K562 (cell line): ENCODE measurements around the gene CCDC85C. TPM values are rescaled to one million over a fixed set of nuclear protein-coding genes. Genes with fewer than 3 reads are reported as not detected.

Experiments used
- ATF1 ChIP-seq, 2 experiments: fragments of 450-650 bp in 1 of 2; IDR thresholded peaks; 2 replicates each; pipeline ENCODE4 v1.6.1; 2016; ENCODE audit warnings: missing compliant biosample characterization in 1 of 2, missing genetic modification characterization in 1 of 2
- DPF2 ChIP-seq: fragments of 450-650 bp; IDR thresholded peaks from 2 replicates; pipeline ENCODE4 v1.6.1; 2016
- E2F8 ChIP-seq: fragments of 450-650 bp; IDR thresholded peaks from 2 replicates; pipeline ENCODE4 v1.7.1; 2018; ENCODE audit warnings: mild to moderate bottlenecking, low read depth; ENCODE audit not compliant: partially characterized antibody
- GATA2 ChIP-seq: sonication (generic); formaldehyde crosslinking; IDR thresholded peaks from 2 replicates; pipeline ENCODE4 v1.4.0; 2020; ENCODE audit warnings: mild to moderate bottlenecking, missing genetic modification reagents
- HBP1 ChIP-seq: fragments of 450-650 bp; formaldehyde crosslinking; IDR thresholded peaks from 2 replicates; pipeline ENCODE4 v1.4.0; 2022; ENCODE audit warnings: missing genetic modification characterization
- KDM2B ChIP-seq: fragments of 250-450 bp; sonication (Bioruptor Pico); IDR thresholded peaks from 2 replicates; pipeline ENCODE4 v1.8.0; 2021; ENCODE audit warnings: mild to moderate bottlenecking, moderate library complexity
- KDM5B ChIP-seq: fragments of 200-600 bp; sonication (generic); IDR thresholded peaks from 2 replicates; pipeline ENCODE4 v1.6.1; 2012; ENCODE audit warnings: low read depth, mild to moderate bottlenecking, moderate library complexity, low read length, control low read depth, inconsistent platforms; ENCODE audit not compliant: insufficient replicate concordance
- LARP7 ChIP-seq: fragments of 450-650 bp; IDR thresholded peaks from 2 replicates; pipeline ENCODE4 v1.6.1; 2016
- MCM2 ChIP-seq: fragments of 450-650 bp; IDR thresholded peaks from 2 replicates; pipeline ENCODE4 v1.6.1; 2017; ENCODE audit warnings: low read depth, mild to moderate bottlenecking
- NBN ChIP-seq: fragments of 450-650 bp; IDR thresholded peaks from 2 replicates; pipeline ENCODE4 v1.6.1; 2016; ENCODE audit warnings: low read depth, mild to moderate bottlenecking
- NCOA2 ChIP-seq, 2 experiments: fragments of 450-650 bp; IDR thresholded peaks; 2 replicates each; pipeline ENCODE4 v1.6.1; 2018; ENCODE audit warnings: mild to moderate bottlenecking in 2 of 2, moderate library complexity in 1 of 2; ENCODE audit not compliant: partially characterized antibody in 2 of 2
- NFE2L1 ChIP-seq: fragments of 450-650 bp; IDR thresholded peaks from 2 replicates; pipeline ENCODE4 v1.6.1; 2016; ENCODE audit warnings: missing genetic modification characterization, low read depth, mild to moderate bottlenecking, missing compliant biosample characterization, moderate library complexity, borderline replicate concordance
- NR0B1 ChIP-seq: fragments of 450-650 bp; IDR thresholded peaks from one replicate; pipeline ENCODE4 v1.6.1; 2018; ENCODE audit warnings: mild to moderate bottlenecking, moderate library complexity; ENCODE audit not compliant: partially characterized antibody
- POLR2AphosphoS5 ChIP-seq: IDR thresholded peaks from 2 replicates; pipeline ENCODE4 v1.6.1; 2011; ENCODE audit warnings: mild to moderate bottlenecking, low read depth, low read length, moderate library complexity; ENCODE audit not compliant: control insufficient read depth, insufficient read depth
- POLR2G ChIP-seq: fragments of 200-400 bp; formaldehyde crosslinking; IDR thresholded peaks from 2 replicates; pipeline ENCODE4 v1.6.1; 2017; ENCODE audit warnings: low read depth, mild to moderate bottlenecking, antibody characterized with exemption, low read length, moderate library complexity
- POLR3A ChIP-seq: IDR thresholded peaks from 2 replicates; pipeline ENCODE4 v1.6.1; 2011; ENCODE audit warnings: borderline replicate concordance, mild to moderate bottlenecking, moderate library complexity; ENCODE audit not compliant: insufficient read length, insufficient read depth; ENCODE audit errors: extremely low read depth
- PTBP1 ChIP-seq: fragments of 200-400 bp; formaldehyde crosslinking; IDR thresholded peaks from 2 replicates; pipeline ENCODE4 v1.6.1; 2017; ENCODE audit warnings: low read depth, low read length
- RCOR1 ChIP-seq, 2 experiments: IDR thresholded peaks; 2 replicates each; pipeline ENCODE4 v1.6.1; 2012; ENCODE audit warnings: low read depth in 2 of 2, low read length in 2 of 2, borderline replicate concordance in 1 of 2, improper control_type of control experiment in 1 of 2
- TEAD2 ChIP-seq: fragments of 450-650 bp; IDR thresholded peaks from 2 replicates; pipeline ENCODE4 v1.6.1; 2016; ENCODE audit warnings: missing genetic modification characterization, control low read depth, missing compliant biosample characterization
- TFAM ChIP-seq: fragments of 250-450 bp; sonication (Bioruptor Pico); conservative IDR thresholded peaks from 2 replicates; pipeline ENCODE4 v1.5.0; 2021; ENCODE audit warnings: mild to moderate bottlenecking, moderate library complexity
- TGIF2 ChIP-seq: sonication (generic); formaldehyde crosslinking; IDR thresholded peaks from 2 replicates; pipeline ENCODE4 v1.8.1; 2022; ENCODE audit warnings: mild to moderate bottlenecking, missing genetic modification reagents, moderate library complexity
- ZBTB7A ChIP-seq: IDR thresholded peaks from 2 replicates; pipeline ENCODE4 v1.6.1; 2011; ENCODE audit warnings: low read depth, mild to moderate bottlenecking, low read length, moderate library complexity, borderline replicate concordance; ENCODE audit not compliant: control insufficient read depth
- ZNF347 ChIP-seq: fragments of 450-650 bp; formaldehyde crosslinking; IDR thresholded peaks from 2 replicates; pipeline ENCODE4 v1.4.0; 2020; ENCODE audit warnings: low read depth, mild to moderate bottlenecking, moderate library complexity
- ZNF699 ChIP-seq: fragments of 250-450 bp; sonication (Bioruptor Pico); IDR thresholded peaks from 2 replicates; pipeline ENCODE4 v1.8.0; 2021; ENCODE audit warnings: mild to moderate bottlenecking, moderate library complexity; ENCODE audit not compliant: insufficient replicate concordance
- ZZZ3 ChIP-seq: fragments of 450-650 bp; IDR thresholded peaks from 2 replicates; pipeline ENCODE4 v1.6.1; 2016; ENCODE audit warnings: antibody characterized with exemption, mild to moderate bottlenecking, moderate library complexity
- polyA plus RNA-seq, 8 experiments: library from polyadenylated mRNA; depleted of rRNA in 4 of 8; stranded (reverse) in 5 of 8; unstranded in 3 of 8; fragments of >200 nt; fragmentation: Nextera tagmentation in 2 of 8; fragmentation: Illumina TruSeq in 1 of 8; extraction: Ambion mirVana in 2 of 8; extraction: Trizol in 1 of 8; gene quantifications; 2 replicates each; pipeline versions ENCODE4 v1.2.1 to v1.2.3, GENCODE V29; 2011 to 2014; ENCODE audit warnings: inconsistent platforms in 1 of 8, missing spikeins in 1 of 8
- total RNA-seq, 7 experiments: library from RNA; depleted of rRNA in 6 of 7; stranded (reverse); fragments of >200 nt in 6 of 7; fragmentation: Illumina TruSeq in 2 of 7; extraction: Trizol in 2 of 7; gene quantifications; 2 replicates each; pipeline versions ENCODE4 v1.2.1 to v1.2.3, GENCODE V29; 2011 to 2021; ENCODE audit warnings: low replicate concordance in 1 of 7

The CCDC85C gene
- total and polyA plus RNA-seq, 9 of the 15 experiments (the other 6 are each of a cell fraction or from before 2014, with no cell fraction given), result 0.18 to 22.0 (median 6.3) TPM

GRCh38 chr14:99460793-99461192 is 143.2 kb downstream of the CCDC85C start (continued):
- no peak for TF ChIP-seq NFE2L1
- TF ChIP-seq TGIF2 (CRISPR knock-in tag), result no peak
- no peak for TF ChIP-seq PTBP1
- no peak for TF ChIP-seq MCM2
- TF ChIP-seq POLR2AphosphoS5, result no peak
- TF ChIP-seq DPF2, result 0 out of 2 replicates have a peak, but pooled peaks have one; percentile 26
- no peak for TF ChIP-seq E2F8
- TF ChIP-seq NBN, result no peak
- no peak for TF ChIP-seq ATF1 (CRISPR knock-in tag; IDR thresholded peaks at IDR 0.05)
- TF ChIP-seq ATF1 (tag; IDR thresholded peaks at IDR 0.05), result peak; percentile 28; the same call in 1 of the 2 replicates
- TF ChIP-seq TFAM (CRISPR knock-in tag), result no peak
- TF ChIP-seq LARP7, result no peak
- no peak for TF ChIP-seq POLR2G
- no peak for TF ChIP-seq TEAD2 (tag)
- TF ChIP-seq KDM5B, result no peak
- TF ChIP-seq POLR3A, result no peak
- no peak for TF ChIP-seq NCOA2 (IDR thresholded peaks at IDR 0.05; ENCODE audit: partially characterized antibody in 2 of 2)
- no peak for TF ChIP-seq HBP1
- TF ChIP-seq ZNF699 (CRISPR knock-in tag), result no peak
- TF ChIP-seq GATA2 (CRISPR knock-in tag), result peak; percentile 55
- no peak for TF ChIP-seq KDM2B (CRISPR knock-in tag)
- no peak for TF ChIP-seq NR0B1
- no peak for TF ChIP-seq ZNF347 (CRISPR knock-in tag)
- TF ChIP-seq ZZZ3, result no peak
- no peak for TF ChIP-seq ZBTB7A
- TF ChIP-seq RCOR1 (IDR thresholded peaks at IDR 0.05; ENCODE audit: borderline replicate concordance in 1 of 2, low read depth in 2 of 2, low read length in 2 of 2), result peak in 1 of 2 experiments; percentile 75; a peak in 1 of 4 replicates
